ENCODE data around the gene ABAT. TPM values are rescaled to one million over a fixed set of nuclear protein-coding genes. Genes with fewer than 3 reads are reported as not detected.
"Not testable (repeated sequence)": the region's sequence is repeated elsewhere in the genome, so short reads cannot be mapped to it uniquely, and the experiment has no call there.

ABAT gene
- total RNA-seq, 1 experiment from 2014 or later, result 1.8 TPM

- DNase-seq, result no peak
- Histone ChIP-seq H3K36me3 (replicated peaks; ENCODE audit: control insufficient read depth, insufficient read depth, low read length) (peaks cover 16% of the 10 kb centered on the region), H3K27me3 (ENCODE audit: control insufficient read depth, insufficient read depth, low read length) (no peaks in the 10 kb centered on the region), H3K4me3 (ENCODE audit: insufficient read depth, low read depth, low read length) (peak overlapping the region; percentile 92)
Measured at GRCh38 chr16:8798535-8799157, 124.2 kb downstream of the ABAT start.

GRCh38 chr16:8801701-8802100, 127.3 kb downstream of the ABAT start:
- Histone ChIP-seq H3K36me3 (replicated peaks; ENCODE audit: control insufficient read depth, insufficient read depth, low read length) (peaks cover 26% of the 10 kb centered on the region), H3K27me3 (ENCODE audit: control insufficient read depth, insufficient read depth, low read length) (no peaks in the 10 kb centered on the region)
- no peak for DNase-seq

GRCh38 chr16:8803733-8804132, 129.3 kb downstream of the ABAT start:
- not testable (repeated sequence) for H3K27me3 ChIP-seq (ENCODE audit: control insufficient read depth, insufficient read depth, low read length); H3K4me3 ChIP-seq (ENCODE audit: insufficient read depth, low read depth, low read length); DNase-seq
- H3K36me3 ChIP-seq (replicated peaks; ENCODE audit: control insufficient read depth, insufficient read depth, low read length), result peaks cover 34% of the 10 kb centered on the region

More at GRCh38 chr16:8801701-8802100, 127.3 kb downstream of the ABAT start:
- H3K4me3 ChIP-seq (ENCODE audit: insufficient read depth, low read depth, low read length), result no peak overlapping the region

GRCh38 chr16:8804313-8804712, 129.9 kb downstream of the ABAT start:
- DNase-seq, result no peak
- Histone ChIP-seq H3K36me3 (replicated peaks; ENCODE audit: control insufficient read depth, insufficient read depth, low read length) (peaks cover 37% of the 10 kb centered on the region), H3K4me3 (ENCODE audit: insufficient read depth, low read depth, low read length) (no peak overlapping the region), H3K27me3 (ENCODE audit: control insufficient read depth, insufficient read depth, low read length) (no peaks in the 10 kb centered on the region)

- peaks cover 41% of the 10 kb centered on the region for H3K36me3 ChIP-seq (replicated peaks; ENCODE audit: control insufficient read depth, insufficient read depth, low read length)
- H3K4me3 ChIP-seq (ENCODE audit: insufficient read depth, low read depth, low read length), result no peak overlapping the region
- H3K27me3 ChIP-seq (ENCODE audit: control insufficient read depth, insufficient read depth, low read length), result no peaks in the 10 kb centered on the region
- no peak for DNase-seq
Measured at GRCh38 chr16:8806272-8806983, 132.0 kb downstream of the ABAT start.

GRCh38 chr16:8807189-8807588, 132.8 kb downstream of the ABAT start:
- H3K4me3 ChIP-seq (ENCODE audit: insufficient read depth, low read depth, low read length), result no peak overlapping the region
- no peaks in the 10 kb centered on the region for H3K27me3 ChIP-seq (ENCODE audit: control insufficient read depth, insufficient read depth, low read length)
- DNase-seq, result no peak
- peaks cover 42% of the 10 kb centered on the region for H3K36me3 ChIP-seq (replicated peaks; ENCODE audit: control insufficient read depth, insufficient read depth, low read length)

GRCh38 chr16:8808009-8808408, 133.6 kb downstream of the ABAT start:
- H3K27me3 ChIP-seq (ENCODE audit: control insufficient read depth, insufficient read depth, low read length), result no peaks in the 10 kb centered on the region
- peaks cover 46% of the 10 kb centered on the region for H3K36me3 ChIP-seq (replicated peaks; ENCODE audit: control insufficient read depth, insufficient read depth, low read length)
- no peak for DNase-seq
- no peak overlapping the region for H3K4me3 ChIP-seq (ENCODE audit: insufficient read depth, low read depth, low read length)

GRCh38 chr16:8808613-8809353, 134.4 kb downstream of the ABAT start:
- Histone ChIP-seq H3K36me3 (replicated peaks; ENCODE audit: control insufficient read depth, insufficient read depth, low read length) (peaks cover 50% of the 10 kb centered on the region), H3K4me3 (ENCODE audit: insufficient read depth, low read depth, low read length) (no peak overlapping the region), H3K27me3 (ENCODE audit: control insufficient read depth, insufficient read depth, low read length) (no peaks in the 10 kb centered on the region)
- no peak for DNase-seq

- no peak for DNase-seq
- no peak overlapping the region for H3K4me3 ChIP-seq (ENCODE audit: insufficient read depth, low read depth, low read length)
- peaks cover 53% of the 10 kb centered on the region for H3K36me3 ChIP-seq (replicated peaks; ENCODE audit: control insufficient read depth, insufficient read depth, low read length)
- no peaks in the 10 kb centered on the region for H3K27me3 ChIP-seq (ENCODE audit: control insufficient read depth, insufficient read depth, low read length)
Measured at GRCh38 chr16:8812162-8812843, 137.9 kb downstream of the ABAT start.

GRCh38 chr16:8814095-8814806, 139.8 kb downstream of the ABAT start:
- Histone ChIP-seq H3K4me3 (ENCODE audit: insufficient read depth, low read depth, low read length) (no peak overlapping the region), H3K27me3 (ENCODE audit: control insufficient read depth, insufficient read depth, low read length) (no peaks in the 10 kb centered on the region), H3K36me3 (replicated peaks; ENCODE audit: control insufficient read depth, insufficient read depth, low read length) (peaks cover 49% of the 10 kb centered on the region)
- DNase-seq, result no peak

GRCh38 chr16:8816967-8817655, 142.7 kb downstream of the ABAT start:
- no peak for DNase-seq
- Histone ChIP-seq H3K36me3 (replicated peaks; ENCODE audit: control insufficient read depth, insufficient read depth, low read length) (peaks cover 47% of the 10 kb centered on the region), H3K4me3 (ENCODE audit: insufficient read depth, low read depth, low read length) (no peak overlapping the region), H3K27me3 (ENCODE audit: control insufficient read depth, insufficient read depth, low read length) (no peaks in the 10 kb centered on the region)

- DNase-seq, result no peak
- Histone ChIP-seq H3K36me3 (replicated peaks; ENCODE audit: control insufficient read depth, insufficient read depth, low read length) (peaks cover 33% of the 10 kb centered on the region), H3K27me3 (ENCODE audit: control insufficient read depth, insufficient read depth, low read length) (no peaks in the 10 kb centered on the region), H3K4me3 (ENCODE audit: insufficient read depth, low read depth, low read length) (no peak overlapping the region)
Measured at GRCh38 chr16:8818504-8819270, 144.3 kb downstream of the ABAT start.

- H3K27me3 ChIP-seq (ENCODE audit: control insufficient read depth, insufficient read depth, low read length), result no peaks in the 10 kb centered on the region
- peaks cover 28% of the 10 kb centered on the region for H3K36me3 ChIP-seq (replicated peaks; ENCODE audit: control insufficient read depth, insufficient read depth, low read length)
- no peak overlapping the region for H3K4me3 ChIP-seq (ENCODE audit: insufficient read depth, low read depth, low read length)
- no peak for DNase-seq
Measured at GRCh38 chr16:8819411-8820034, 145.1 kb downstream of the ABAT start.
